ENCODE data around the gene RNU1-3.
"Not testable (repeated sequence)": the region's sequence is repeated elsewhere in the genome, so short reads cannot be mapped to it uniquely, and the experiment has no call there.

- TF ChIP-seq CTCF (conservative IDR thresholded peaks at IDR 0.05; ENCODE audit: low read depth, low read length); EZH2 (IDR thresholded peaks at IDR 0.05; ENCODE audit: borderline replicate concordance, low read depth, low read length, poor library complexity, severe bottlenecking): not testable (repeated sequence)
Observed at GRCh38 chr1:16712131-16712530, 45.4 kb upstream of the RNU1-3 start.
